HG03457 (cell line): Measurements from ENCODE around the gene MLH1.
"Not testable (repeated sequence)": the region's sequence is repeated elsewhere in the genome, so short reads cannot be mapped to it uniquely, and the experiment has no call there.

Experiments used
- ATAC-seq: cut with Tn5 transposase; IDR thresholded peaks from one replicate; pipeline ENCODE4 v1.9.1; 2021; ENCODE audit warnings: moderate number of reproducible peaks; ENCODE audit not compliant: unreplicated experiment

The MLH1 gene

GRCh38 chr3:36993326-36994283 lies at the start of gene MLH1:
TSS of gene MLH1 (plus strand) at chr3:36993518. CDS start at chr3:36993548, 30 bp downstream.
- peak; percentile 89 for ATAC-seq

GRCh38 chr3:36943601-36944000 lies 49.7 kb upstream of the MLH1 start:
- no peak for ATAC-seq

- ATAC-seq: peak; percentile 38
These were observed 49.2 kb upstream of the MLH1 start for GRCh38 chr3:36944012-36944640.

GRCh38 chr3:36944641-36945270 lies 48.6 kb upstream of the MLH1 start, which contains the start of gene TRANK1:
TSS of gene TRANK1 (minus strand) at chr3:36945054. CDS start at chr3:36944809, 245 bp downstream.
- ATAC-seq: peak; percentile 50

- no peak for ATAC-seq
These were observed 47.9 kb upstream of the MLH1 start for GRCh38 chr3:36945333-36945980.

- ATAC-seq: not testable (repeated sequence)
These were observed 45.5 kb upstream of the MLH1 start for GRCh38 chr3:36947814-36948213.

GRCh38 chr3:36954452-36955134 lies 38.7 kb upstream of the MLH1 start:
- ATAC-seq: no peak

GRCh38 chr3:36956155-36956554 lies 37.2 kb upstream of the MLH1 start:
- ATAC-seq: no peak

GRCh38 chr3:36957063-36957462 lies 36.3 kb upstream of the MLH1 start:
- ATAC-seq: no peak

- no peak for ATAC-seq
These were observed 35.2 kb upstream of the MLH1 start for GRCh38 chr3:36957862-36958686.

GRCh38 chr3:36959821-36960220 lies 33.5 kb upstream of the MLH1 start:
- ATAC-seq: no peak

- no peak for ATAC-seq
These were observed 32.8 kb upstream of the MLH1 start for GRCh38 chr3:36960502-36960901.

- ATAC-seq: not testable (repeated sequence)
These were observed 30.3 kb upstream of the MLH1 start for GRCh38 chr3:36963008-36963407.

- no peak for ATAC-seq
These were observed 29.0 kb upstream of the MLH1 start for GRCh38 chr3:36964331-36964730.

GRCh38 chr3:36964817-36965216 lies 28.5 kb upstream of the MLH1 start:
- ATAC-seq: peak; percentile 87

GRCh38 chr3:36965440-36965839 lies 27.9 kb upstream of the MLH1 start:
- no peak for ATAC-seq

- ATAC-seq: no peak
These were observed 24.2 kb upstream of the MLH1 start for GRCh38 chr3:36969085-36969484.

GRCh38 chr3:36969540-36970432 lies 23.5 kb upstream of the MLH1 start:
- peak; percentile 98 for ATAC-seq

GRCh38 chr3:36972163-36972562 lies 21.2 kb upstream of the MLH1 start:
- ATAC-seq: no peak
